WERI-Rb-1 (cell line): ENCODE data around the gene THUMPD2.

Source experiments
- DNase-seq: peaks from one replicate; pipeline ENCODE4 v3.0.0-alpha.2; 2020
- H3K27ac ChIP-seq: fragments of 250-450 bp; sonication (Bioruptor Pico); 2 replicates; pipeline ENCODE4 v1.5.1; 2020; ENCODE audit warnings: mild to moderate bottlenecking, moderate library complexity
- H3K27me3 ChIP-seq: fragments of 250-450 bp; sonication (Bioruptor Pico); 2 replicates; pipeline ENCODE4 v1.5.1; 2021; ENCODE audit warnings: mild to moderate bottlenecking, low read depth, moderate library complexity; ENCODE audit not compliant: insufficient read depth, severe bottlenecking
- H3K36me3 ChIP-seq: fragments of 250-450 bp; sonication (Bioruptor Pico); 2 replicates; pipeline ENCODE4 v1.5.1; 2020; ENCODE audit warnings: mild to moderate bottlenecking, moderate library complexity
- H3K4me3 ChIP-seq: 2 replicates; pipeline ENCODE4 v1.5.1; 2011; ENCODE audit warnings: low read depth, mild to moderate bottlenecking, control low read depth, low read length
- H3K9me3 ChIP-seq: fragments of 250-450 bp; sonication (Bioruptor Pico); 2 replicates; pipeline ENCODE4 v1.5.1; 2021; ENCODE audit warnings: mild to moderate bottlenecking, moderate library complexity; ENCODE audit not compliant: severe bottlenecking
- TF ChIP-seq, protein P1 (sequence below): IDR thresholded peaks from 2 replicates; pipeline ENCODE4 v1.5.1; 2011; ENCODE audit warnings: low read depth, mild to moderate bottlenecking, control low read depth, inconsistent platforms, low read length

Gene THUMPD2

GRCh38 chr2:39778233-39778632 lies 825 bp downstream of the THUMPD2 start:
- TF ChIP-seq, protein P1, sequence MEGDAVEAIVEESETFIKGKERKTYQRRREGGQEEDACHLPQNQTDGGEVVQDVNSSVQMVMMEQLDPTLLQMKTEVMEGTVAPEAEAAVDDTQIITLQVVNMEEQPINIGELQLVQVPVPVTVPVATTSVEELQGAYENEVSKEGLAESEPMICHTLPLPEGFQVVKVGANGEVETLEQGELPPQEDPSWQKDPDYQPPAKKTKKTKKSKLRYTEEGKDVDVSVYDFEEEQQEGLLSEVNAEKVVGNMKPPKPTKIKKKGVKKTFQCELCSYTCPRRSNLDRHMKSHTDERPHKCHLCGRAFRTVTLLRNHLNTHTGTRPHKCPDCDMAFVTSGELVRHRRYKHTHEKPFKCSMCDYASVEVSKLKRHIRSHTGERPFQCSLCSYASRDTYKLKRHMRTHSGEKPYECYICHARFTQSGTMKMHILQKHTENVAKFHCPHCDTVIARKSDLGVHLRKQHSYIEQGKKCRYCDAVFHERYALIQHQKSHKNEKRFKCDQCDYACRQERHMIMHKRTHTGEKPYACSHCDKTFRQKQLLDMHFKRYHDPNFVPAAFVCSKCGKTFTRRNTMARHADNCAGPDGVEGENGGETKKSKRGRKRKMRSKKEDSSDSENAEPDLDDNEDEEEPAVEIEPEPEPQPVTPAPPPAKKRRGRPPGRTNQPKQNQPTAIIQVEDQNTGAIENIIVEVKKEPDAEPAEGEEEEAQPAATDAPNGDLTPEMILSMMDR, result no peak
- DNase-seq, result no peak
- Histone ChIP-seq H3K9me3 (no peaks in the 10 kb centered on the region), H3K27me3 (no peaks in the 10 kb centered on the region), H3K27ac (peak overlapping the region; percentile 94), H3K36me3 (peaks cover 38% of the 10 kb centered on the region), H3K4me3 (peak overlapping the region; percentile 96)

- H3K27ac ChIP-seq, result no peak overlapping the region
- H3K36me3 ChIP-seq, result peaks cover 75% of the 10 kb centered on the region
- TF ChIP-seq, protein P1, result no peak
- no peak for DNase-seq
- H3K4me3 ChIP-seq, result no peak overlapping the region
- no peaks in the 10 kb centered on the region for H3K9me3 ChIP-seq
- no peaks in the 10 kb centered on the region for H3K27me3 ChIP-seq
Observed at GRCh38 chr2:39772812-39773152, 6.3 kb downstream of the THUMPD2 start.

- TF ChIP-seq, protein P1, result no peak
- Histone ChIP-seq H3K36me3 (peaks cover 74% of the 10 kb centered on the region), H3K4me3 (no peak overlapping the region), H3K27ac (no peak overlapping the region), H3K9me3 (no peaks in the 10 kb centered on the region), H3K27me3 (no peaks in the 10 kb centered on the region)
- no peak for DNase-seq
Observed at GRCh38 chr2:39772086-39772811, 6.8 kb downstream of the THUMPD2 start.

GRCh38 chr2:39762448-39762847 lies 16.6 kb downstream of the THUMPD2 start:
- H3K27ac ChIP-seq, result no peak overlapping the region
- TF ChIP-seq, protein P1, result no peak
- DNase-seq, result no peak
- H3K36me3 ChIP-seq, result peaks cover 88% of the 10 kb centered on the region
- no peaks in the 10 kb centered on the region for H3K27me3 ChIP-seq
- no peaks in the 10 kb centered on the region for H3K9me3 ChIP-seq
- no peak overlapping the region for H3K4me3 ChIP-seq

DNA sequence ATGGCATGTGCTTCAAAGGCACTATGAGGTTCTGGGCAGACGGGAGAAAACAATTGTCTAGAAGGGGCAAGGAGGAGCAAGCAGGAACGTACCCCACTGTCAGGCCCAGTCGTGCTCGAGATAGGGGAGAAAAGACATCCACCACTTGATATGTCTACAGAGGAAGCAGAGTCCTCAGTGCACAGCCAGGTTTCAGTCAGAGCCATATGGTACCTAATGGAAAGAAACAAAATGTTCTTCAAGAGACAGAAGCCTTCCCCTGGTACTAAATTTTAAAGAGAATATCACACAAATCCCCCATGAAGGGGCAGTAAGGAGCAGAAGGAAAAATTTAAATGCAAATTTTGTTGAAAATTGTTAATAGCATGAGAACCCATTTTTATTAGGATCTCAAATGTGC lies 21.9 kb downstream of the THUMPD2 start:
- no peak overlapping the region for H3K27ac ChIP-seq
- DNase-seq, result no peak
- no peaks in the 10 kb centered on the region for H3K9me3 ChIP-seq
- H3K36me3 ChIP-seq, result peaks cover 99% of the 10 kb centered on the region
- no peaks in the 10 kb centered on the region for H3K27me3 ChIP-seq
- TF ChIP-seq, protein P1, result no peak
- no peak overlapping the region for H3K4me3 ChIP-seq

DNA sequence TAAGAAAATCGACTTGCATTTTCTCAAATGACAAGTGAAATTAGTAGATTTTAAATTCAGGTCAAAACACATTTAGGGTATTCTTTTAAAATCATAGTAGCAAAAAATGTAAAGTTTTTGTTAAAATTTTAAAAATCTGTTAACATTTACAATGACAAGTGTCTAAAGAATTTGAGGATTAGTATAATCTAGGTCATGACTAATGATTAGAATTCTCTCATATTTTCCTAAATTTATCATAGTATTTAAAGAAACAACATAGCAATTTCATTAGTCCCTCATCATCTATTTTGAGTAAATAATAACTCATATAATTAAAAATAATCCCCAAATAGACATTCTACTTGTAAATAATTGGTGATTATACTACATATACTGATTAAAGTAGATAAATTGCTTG lies 23.6 kb downstream of the THUMPD2 start:
- no peak overlapping the region for H3K27ac ChIP-seq
- H3K36me3 ChIP-seq, result peaks cover 96% of the 10 kb centered on the region
- H3K4me3 ChIP-seq, result no peak overlapping the region
- no peaks in the 10 kb centered on the region for H3K27me3 ChIP-seq
- H3K9me3 ChIP-seq, result no peaks in the 10 kb centered on the region
- DNase-seq, result no peak
- TF ChIP-seq, protein P1, result no peak
